Mesenteric fat pad (tissue), 1 donor: Measurements from ENCODE around the gene ABHD14A. TPM values are rescaled to one million over a fixed set of nuclear protein-coding genes. Genes with fewer than 3 reads are reported as not detected.
"Not testable (repeated sequence)": the region's sequence is repeated elsewhere in the genome, so short reads cannot be mapped to it uniquely, and the experiment has no call there.

ENCODE experiments used
- DNase-seq: peaks from one replicate; pipeline ENCODE4 v3.0.0-alpha.2; 2020; ENCODE audit warnings: low spot score
- total RNA-seq: library from RNA; stranded (reverse); fragmentation: NEBNext Ultra II Directional; extraction: Animal tissue kit (Norgen Biotek cat#: 25700); gene quantifications from one replicate; pipeline ENCODE4 v1.2.1, GENCODE V29; 2021
- donor health status: DM: yes; HTN: yes; CAD: no.

ABHD14A gene
- total RNA-seq, 1 donor from 2014 or later, result 17.7 TPM

DNA sequence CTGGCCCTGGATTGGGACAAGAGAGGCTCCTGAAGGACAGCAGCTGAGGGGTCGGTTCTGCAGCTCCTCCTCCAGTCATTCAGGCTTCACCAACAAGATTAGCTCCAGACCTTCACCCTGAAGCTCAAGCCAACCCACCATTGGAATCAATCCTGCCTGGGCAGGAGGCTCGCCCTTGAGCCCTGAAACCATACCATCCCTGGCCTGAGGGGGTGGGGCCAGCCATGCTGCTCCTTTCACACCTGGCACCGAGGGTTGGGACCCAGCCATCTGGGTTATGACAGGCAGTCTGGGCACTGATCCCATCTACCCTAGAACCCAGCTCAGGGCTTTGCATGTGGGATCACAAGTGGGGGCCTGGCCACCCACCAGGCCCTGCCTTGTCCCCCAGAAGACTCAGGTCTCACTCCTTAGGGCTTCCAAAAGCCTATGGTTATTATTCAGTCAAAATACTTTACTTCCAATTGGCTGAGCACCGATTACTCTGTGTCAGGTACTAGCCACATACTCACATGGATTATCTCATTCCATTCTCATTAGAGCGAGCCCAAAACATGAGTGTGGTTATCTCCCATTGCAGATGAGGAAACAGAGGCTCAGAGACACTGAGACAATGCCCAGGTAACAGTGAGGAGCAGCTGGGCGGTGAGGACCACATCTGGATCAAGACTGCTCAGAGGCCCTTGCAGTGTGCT is 4.1 kb upstream of the ABHD14A start:
- DNase-seq, result no peak

DNA sequence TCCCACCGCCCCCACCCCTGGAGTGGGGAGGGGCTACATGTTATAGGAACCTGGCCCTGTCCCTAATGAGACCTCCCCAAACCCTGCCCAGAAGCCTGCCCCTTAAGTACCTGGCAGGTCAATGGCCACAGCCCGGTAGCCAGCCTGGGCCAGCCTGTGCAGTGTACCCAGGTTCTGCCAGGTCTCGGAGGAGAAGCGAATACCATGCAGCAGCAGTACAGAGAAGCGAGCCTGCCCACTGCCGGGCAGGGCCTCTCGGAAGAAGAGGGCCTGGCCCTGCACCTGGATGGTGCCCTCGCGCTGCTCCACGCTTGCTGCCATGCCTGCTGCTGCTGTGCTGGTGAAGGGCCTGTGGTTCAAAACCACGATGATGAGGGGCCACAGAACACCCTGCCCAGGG is 3.5 kb upstream of the ABHD14A start:
- no peak for DNase-seq

DNA sequence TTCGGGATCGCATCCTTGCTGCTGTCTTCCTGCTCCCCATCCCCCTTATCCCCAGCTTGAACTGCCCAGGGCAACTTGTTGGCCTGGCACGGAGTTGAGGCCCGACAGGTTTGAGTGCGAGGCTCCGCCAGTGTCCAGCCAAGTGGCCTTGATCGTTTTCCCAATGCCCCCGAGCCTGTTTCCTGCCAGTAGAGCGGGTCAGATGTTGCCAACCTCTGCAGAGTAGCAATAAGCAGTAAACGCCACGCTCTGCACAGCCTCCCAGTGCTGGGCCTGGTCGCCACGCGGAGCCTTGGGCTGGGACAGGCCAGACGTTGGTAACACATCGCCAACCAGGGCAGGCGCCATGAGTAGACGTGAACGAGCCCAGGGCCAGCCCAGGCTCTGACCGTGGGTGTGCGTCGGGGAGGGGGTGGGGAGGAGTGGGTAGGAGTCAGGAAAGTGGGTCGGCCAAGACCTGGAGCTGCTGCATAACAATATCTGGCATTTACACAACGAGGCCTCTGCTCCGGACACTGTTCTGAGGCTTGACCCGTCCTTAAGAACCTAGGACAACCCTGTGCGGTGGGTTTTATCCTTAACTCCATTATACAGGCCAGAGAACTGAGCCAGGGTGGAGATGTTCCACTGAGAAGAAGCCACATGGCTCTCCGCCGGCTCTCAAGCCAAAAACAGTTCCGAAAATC is 444 bp upstream of the ABHD14A start:
- DNase-seq, result no peak

DNA sequence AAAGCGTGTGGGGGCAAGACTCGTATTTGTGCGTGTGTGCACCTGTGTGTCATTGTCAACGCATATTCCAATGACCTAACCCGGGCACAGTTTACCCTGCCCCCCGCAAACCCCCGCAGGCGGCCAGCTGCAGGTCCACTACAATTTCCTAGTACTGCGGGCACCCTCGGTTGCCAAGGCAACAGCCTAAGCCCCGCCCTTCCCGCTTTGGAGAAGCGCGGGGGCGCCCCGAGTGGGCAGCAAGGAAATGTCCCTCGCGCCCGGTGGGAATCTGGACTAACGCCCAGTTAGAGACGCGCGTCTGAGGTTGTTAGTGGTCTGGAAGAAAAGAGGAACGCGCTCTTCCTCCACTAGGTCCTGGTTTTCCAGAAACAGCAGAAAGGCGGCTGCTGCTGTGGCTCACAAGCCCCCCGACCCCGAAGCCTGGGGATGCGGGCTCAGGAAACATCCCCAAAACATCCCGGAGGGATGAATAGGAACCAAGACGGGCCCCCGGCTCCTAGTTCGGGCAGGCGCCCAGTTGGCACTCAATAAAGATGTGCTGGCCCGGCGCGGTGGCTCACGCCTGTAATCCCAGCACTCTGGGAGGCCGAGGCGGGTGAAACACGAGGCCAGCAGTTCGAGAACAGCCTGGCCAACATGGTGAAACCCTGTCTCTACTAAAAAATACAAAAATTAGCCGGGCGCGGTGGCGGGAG is 1.1 kb downstream of the ABHD14A start:
- no peak for DNase-seq

DNA sequence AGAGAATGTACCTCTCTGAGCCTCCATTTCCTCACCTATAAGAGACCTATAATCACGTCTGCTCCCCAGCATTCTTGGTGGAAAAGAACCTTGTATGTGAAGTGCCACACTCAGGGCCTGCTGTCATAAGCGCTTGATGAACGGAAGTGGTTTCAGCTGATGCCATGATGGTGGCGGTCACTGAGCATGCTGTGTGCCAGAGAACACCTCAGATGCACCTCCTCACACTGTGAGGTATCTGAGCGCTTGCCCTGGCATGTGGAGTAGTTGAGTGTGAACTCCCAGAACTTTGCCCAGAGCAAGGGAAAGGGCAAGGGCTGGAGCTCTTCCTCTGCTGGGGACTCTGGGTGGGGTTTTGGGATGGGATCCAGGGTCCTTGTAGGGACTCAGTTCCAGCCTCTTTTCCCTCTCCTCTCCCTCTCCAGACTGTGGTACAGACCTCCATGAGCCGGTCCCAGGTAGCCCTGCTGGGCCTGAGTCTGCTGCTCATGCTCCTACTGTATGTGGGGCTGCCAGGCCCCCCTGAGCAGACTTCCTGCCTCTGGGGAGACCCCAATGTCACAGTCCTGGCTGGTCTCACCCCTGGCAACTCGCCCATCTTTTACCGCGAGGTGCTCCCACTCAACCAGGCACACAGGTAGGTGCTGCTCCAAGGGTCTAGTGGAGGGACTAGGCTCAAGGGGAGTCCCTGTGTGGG is 2.7 kb downstream of the ABHD14A start:
- no peak for DNase-seq

DNA sequence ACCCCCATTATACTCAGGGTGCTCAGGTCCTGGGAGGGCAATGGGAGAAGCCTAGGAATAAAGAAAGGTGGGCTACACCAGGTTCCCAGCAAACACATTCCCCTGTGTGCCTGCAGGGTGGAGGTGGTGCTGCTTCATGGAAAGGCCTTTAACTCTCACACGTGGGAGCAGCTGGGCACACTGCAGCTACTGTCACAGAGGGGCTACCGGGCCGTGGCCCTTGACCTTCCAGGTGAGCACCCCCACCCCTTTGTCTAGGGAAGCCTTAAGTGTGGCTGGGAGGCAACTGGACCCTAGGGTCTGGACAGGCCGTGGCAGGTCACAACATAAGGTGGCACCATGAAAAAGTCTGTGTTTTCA is 3.3 kb downstream of the ABHD14A start:
- no peak for DNase-seq

DNA sequence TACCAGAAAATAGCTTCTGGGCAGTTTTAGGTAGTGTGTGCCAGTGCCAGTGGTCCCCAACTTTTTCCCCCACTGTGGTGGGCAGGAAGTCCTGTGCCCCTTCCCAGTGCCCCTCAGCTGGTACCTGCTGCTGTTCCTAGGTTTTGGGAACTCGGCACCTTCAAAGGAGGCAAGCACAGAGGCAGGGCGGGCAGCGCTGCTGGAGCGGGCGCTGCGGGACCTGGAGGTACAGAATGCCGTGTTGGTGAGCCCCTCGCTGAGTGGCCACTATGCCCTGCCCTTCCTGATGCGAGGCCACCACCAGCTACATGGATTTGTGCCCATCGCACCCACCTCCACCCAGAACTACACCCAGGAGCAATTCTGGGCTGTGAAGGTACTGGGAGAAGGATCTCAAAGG is 5.4 kb downstream of the ABHD14A start:
- no peak for DNase-seq

DNA sequence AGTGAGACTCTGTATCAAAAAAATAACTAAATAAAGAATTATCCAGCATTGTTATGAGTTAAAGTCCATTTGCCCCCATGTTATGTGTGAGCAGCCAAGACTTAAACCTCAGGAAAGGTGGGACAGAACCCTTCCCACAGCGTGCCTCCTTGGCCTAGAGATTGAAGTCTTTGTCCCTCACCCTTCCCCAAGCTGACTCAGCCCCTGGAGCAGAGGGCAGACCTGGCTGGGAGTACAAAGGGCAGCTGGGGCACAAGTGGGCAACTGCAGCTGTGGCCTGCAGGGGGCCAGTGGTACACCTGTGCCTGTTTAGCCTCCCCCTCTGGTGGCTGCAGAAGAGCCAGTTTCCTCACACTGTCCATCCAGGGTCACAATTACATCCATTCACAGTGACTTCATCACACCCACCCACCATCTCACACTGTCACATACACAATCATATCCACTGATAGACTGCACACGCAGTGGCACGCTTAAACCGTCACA is 7.5 kb downstream of the ABHD14A start:
- no peak for DNase-seq

DNA sequence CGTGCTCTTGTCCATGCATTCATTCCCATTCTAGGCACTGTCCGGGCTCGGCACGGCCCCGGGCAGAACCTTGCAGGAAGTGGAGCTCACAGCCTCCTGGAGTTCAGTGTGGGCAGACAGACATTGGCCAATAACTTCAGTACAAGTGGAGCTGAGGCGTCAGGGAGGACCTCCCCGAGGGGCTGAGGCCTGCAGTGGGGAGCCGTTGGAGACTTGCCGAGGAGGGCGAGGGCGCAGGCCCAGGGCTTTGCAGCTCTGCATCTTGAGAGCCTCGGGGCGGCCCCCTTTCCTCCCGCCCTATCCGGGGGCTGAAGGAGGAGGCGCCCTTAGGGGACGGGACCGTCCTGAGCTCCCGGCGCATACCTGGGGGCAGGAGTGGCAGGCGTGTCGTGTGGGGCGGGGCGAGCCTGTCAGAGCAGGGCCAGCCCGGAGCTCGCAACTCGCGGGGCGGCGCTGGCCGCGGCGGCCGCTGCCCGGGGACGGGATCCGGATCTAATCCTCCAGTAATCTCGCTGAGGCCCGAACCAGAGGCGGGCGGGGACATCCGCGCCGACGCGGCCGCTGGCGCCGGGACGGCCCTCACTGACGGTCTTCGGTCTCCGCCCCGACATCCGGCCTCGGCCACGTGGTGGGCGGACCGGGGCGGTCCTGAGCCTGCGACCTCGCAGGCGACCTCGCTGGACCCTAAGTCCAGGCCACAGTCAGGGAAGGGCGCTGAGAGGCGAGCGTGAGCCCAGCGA is 8.1 kb downstream of the ABHD14A start, which contains the start of gene ACY1:
Gene ACY1, plus strand, starts transcription at position 698 of the 740 bp plus-strand sequence. CDS start 530 bp downstream, outside the sequence.
- peak; percentile 97 for DNase-seq

DNA sequence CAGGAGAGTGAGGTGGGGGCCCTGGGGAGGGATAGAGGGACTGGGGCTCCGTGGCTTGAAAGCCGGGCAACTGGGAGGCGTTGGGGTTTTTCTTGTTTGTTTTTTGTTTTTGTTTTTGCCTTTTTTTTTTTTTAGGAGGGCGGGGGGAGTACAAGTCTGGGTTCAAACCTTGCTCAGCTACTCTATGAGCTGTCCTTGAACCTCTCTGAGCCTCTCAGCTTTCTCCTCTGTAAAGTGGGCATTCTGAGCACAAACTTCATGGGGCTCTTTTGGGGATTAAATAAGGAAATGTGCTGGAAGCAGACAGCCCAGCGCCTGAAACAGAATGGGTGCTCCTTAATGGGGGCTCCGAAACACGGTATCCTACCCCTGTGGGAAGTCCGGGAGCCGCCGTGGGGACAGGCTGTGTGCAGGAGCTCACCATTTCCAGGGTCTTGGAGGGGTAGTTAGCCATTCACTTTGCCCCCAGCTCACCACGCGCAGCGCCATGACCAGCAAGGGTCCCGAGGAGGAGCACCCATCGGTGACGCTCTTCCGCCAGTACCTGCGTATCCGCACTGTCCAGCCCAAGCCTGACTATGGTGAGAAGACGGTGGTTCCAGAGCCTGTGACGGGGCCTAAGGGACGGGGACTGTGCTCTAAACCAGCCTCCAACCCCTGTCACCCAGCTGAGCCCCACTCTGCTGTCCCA is 8.9 kb downstream of the ABHD14A start:
- DNase-seq, result no peak

DNA sequence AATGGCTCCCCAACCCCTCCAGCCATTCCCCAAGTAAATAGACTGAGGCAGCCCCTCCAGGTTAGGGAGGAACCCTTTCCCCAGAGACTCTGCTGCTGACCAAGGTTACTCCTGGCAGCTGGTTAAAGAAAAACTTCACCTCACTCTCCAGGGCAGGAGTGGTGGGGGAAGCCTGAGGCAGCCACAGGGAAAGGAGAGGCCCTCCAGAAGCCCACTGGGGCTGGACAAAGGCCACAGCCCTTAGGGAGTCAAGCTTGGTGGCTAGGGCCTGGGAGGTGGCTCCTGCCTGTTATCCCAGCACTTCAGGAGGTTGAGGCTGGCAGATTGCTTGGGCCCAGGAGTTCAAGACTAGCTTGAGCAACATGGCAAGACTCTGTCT is 9.4 kb downstream of the ABHD14A start:
- DNase-seq, result no peak

GRCh38 chr3:51985063-51985462 is 10.2 kb downstream of the ABHD14A start:
- no peak for DNase-seq

DNA sequence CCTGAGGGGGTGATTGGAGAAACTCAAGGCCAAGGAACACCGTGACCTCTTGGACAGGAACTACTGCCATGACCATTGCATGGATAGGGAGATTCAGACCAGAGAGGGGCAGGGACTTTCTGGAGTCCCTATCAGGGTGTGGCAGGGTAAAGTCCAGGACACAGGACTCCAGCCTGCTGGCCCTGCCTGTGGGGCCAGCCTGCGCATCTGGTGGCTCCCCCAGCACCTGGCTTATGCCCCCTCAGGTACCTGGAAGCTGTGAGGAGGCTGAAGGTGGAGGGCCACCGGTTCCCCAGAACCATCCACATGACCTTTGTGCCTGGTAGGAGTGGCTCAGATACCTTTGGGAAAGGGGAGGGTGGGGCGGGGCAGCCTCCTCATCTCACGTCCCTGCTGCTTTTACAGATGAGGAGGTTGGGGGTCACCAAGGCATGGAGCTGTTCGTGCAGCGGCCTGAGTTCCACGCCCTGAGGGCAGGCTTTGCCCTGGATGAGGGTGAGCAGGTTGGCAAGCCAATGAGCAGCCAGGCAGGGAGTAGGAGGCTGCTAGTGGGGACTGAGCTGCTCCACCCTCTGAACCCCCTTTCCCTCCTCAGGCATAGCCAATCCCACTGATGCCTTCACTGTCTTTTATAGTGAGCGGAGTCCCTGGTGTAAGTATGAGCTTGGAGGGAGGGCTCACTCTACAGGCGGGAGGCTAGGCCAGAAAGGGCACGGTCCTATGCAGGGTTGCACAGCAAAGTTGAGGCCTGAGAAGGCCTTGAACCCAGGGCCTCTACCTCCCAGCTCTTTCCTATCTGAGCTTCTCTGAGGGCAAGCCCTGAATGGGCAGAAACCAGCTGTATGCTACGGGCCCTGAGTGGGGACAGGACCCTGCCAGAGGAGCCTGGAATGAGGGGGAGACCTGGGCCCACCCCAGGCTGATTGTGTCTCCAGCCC is 11.4 kb downstream of the ABHD14A start:
- no peak for DNase-seq

DNA sequence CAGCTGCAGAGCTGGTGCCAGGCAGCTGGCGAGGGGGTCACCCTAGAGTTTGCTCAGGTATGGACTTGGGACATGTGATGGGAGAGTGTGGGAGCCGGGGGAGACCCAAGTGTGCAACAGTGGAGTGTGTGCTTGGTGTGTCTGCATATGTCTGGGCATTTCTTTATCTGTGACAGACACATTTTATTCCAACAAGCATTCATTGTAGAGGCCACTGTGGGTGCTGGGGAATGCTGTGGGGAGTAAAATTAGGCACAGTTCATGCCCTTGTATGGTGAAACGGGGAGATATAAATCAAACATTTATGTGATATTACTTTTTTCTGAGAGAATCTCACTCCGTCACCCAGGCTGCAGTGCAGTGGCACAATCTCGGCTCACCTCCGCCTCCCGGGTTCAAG is 12.7 kb downstream of the ABHD14A start:
- no peak for DNase-seq

- DNase-seq, result no peak
Observed at GRCh38 chr3:51988286-51989146, 13.7 kb downstream of the ABHD14A start.

DNA sequence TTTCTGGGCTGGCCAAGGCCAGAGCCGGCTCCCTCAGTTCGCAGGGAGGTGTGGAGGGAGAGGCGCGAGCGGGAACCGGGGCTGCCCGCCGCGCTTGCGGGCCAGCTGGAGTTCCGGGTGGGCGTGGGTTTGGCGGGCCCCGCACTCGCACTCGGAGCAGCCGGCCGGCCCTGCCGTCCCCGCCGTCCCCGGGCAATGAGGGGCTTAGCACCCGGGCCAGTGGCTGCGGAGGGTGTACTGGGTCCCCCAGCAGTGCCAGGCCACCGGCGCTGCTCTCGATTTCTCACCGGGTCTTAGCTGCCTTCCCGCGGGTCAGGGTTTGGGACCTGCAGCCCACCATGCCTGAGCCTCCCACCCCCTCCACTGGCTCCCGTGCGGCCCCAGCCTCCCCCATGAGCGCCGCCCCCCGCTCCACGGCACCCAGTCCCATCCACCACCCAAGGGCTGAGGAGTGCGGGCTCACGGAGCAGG is 15.7 kb downstream of the ABHD14A start:
- not testable (repeated sequence) for DNase-seq

DNA sequence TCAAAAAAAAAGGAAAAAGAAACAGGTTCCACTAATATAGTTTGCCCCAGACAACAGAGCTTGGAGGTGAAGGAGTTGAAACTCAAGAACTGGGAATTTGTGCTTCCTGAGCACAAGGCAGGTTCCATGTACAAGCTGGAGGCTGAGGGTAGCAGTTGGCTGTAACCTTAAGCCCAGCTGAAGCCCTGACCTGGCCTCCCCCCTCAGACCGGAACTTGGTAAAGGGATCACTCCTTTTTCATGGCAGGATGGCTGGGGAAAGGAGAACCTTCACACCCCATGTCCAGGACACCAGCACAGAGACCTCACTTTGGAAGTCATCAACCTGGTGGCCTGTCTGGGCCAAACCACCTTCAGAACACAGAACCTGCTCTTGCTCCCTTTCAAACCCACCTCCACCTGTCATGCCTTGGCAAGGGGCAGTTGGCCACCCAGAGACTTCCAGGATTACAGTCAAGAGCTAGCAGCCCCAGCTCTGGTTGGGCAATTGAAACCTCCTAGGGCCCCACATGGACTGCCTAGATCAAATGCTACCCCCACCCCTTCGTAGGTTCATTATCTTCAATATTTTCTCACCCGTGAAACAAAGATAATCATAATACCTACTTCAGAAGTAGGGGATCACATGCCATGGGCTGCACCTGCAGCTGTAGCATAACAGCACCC is 17.3 kb downstream of the ABHD14A start:
- DNase-seq, result no peak
